ENCODE data around the gene SLC43A3. TPM values are rescaled to one million over a fixed set of nuclear protein-coding genes. Genes with fewer than 3 reads are reported as not detected.
"Not testable (repeated sequence)": the region's sequence is repeated elsewhere in the genome, so short reads cannot be mapped to it uniquely, and the experiment has no call there.

SLC43A3 gene
- polyA plus RNA-seq, 1 donor = 27.2 TPM

- no peak for DNase-seq
Measured at GRCh38 chr11:57407010-57407920, 19.7 kb downstream of the SLC43A3 start.

- no peak for DNase-seq
Measured at GRCh38 chr11:57406337-57406904, 20.5 kb downstream of the SLC43A3 start.

GRCh38 chr11:57405271-57405860, 21.6 kb downstream of the SLC43A3 start:
- no peak for DNase-seq

GRCh38 chr11:57403802-57404147, 23.1 kb downstream of the SLC43A3 start:
- no peak for DNase-seq

GRCh38 chr11:57403003-57403801, 23.7 kb downstream of the SLC43A3 start:
- not testable (repeated sequence) for DNase-seq

- DNase-seq = no peak
Measured at GRCh38 chr11:57402188-57403002, 24.5 kb downstream of the SLC43A3 start.

- DNase-seq = no peak
Measured at GRCh38 chr11:57399972-57400578, 26.8 kb downstream of the SLC43A3 start.

GRCh38 chr11:57399221-57399620, 27.7 kb downstream of the SLC43A3 start:
- DNase-seq = no peak

- DNase-seq = no peak
Measured at GRCh38 chr11:57397394-57397990, 29.4 kb downstream of the SLC43A3 start.

- DNase-seq = no peak
Measured at GRCh38 chr11:57396744-57397143, 30.2 kb downstream of the SLC43A3 start.

GRCh38 chr11:57395905-57396623, 30.9 kb downstream of the SLC43A3 start:
- DNase-seq = no peak

GRCh38 chr11:57394203-57394965, 32.5 kb downstream of the SLC43A3 start:
- no peak for DNase-seq

- DNase-seq = no peak
Measured at GRCh38 chr11:57392763-57393105, 34.2 kb downstream of the SLC43A3 start.

- no peak for DNase-seq
Measured at GRCh38 chr11:57392066-57392762, 34.7 kb downstream of the SLC43A3 start.

- no peak for DNase-seq
Measured at GRCh38 chr11:57391539-57391938, 35.4 kb downstream of the SLC43A3 start.

- DNase-seq = no peak
Measured at GRCh38 chr11:57391111-57391510, 35.8 kb downstream of the SLC43A3 start.

GRCh38 chr11:57390535-57390934, 36.4 kb downstream of the SLC43A3 start, which contains the start of gene PRG2:
Gene PRG2 (minus strand): TSS chr11:57390650. CDS start chr11:57389944, 706 bp downstream.
- DNase-seq = no peak

GRCh38 chr11:57387289-57388030, 39.5 kb downstream of the SLC43A3 start:
- no peak for DNase-seq

All from left kidney (tissue), 2 donors.